ENCODE measurements around the gene ZBTB3. TPM values are rescaled to one million over a fixed set of nuclear protein-coding genes. Genes with fewer than 3 reads are reported as not detected.
A peak's percentile ranks its signal among the peaks of the same experiment; 100 is the strongest.

Gene ZBTB3
- total RNA-seq, 1 experiment from 2014 or later = 12.9 TPM

- Histone ChIP-seq H3K4me1 (ENCODE audit: control insufficient read depth, insufficient read depth, low read length) (peaks cover 9% of the 10 kb centered on the region), H3K4me3 (ENCODE audit: low read depth in 2 of 2, low read length in 2 of 2) (peak overlapping the region; percentile 7 to 68), H3K27ac (ENCODE audit: low read length) (peak overlapping the region; percentile 92), H3K27me3 (ENCODE audit: control insufficient read depth, insufficient read depth, low read length) (no peaks in the 10 kb centered on the region), H3K9me3 (ENCODE audit: control insufficient read depth, insufficient read depth, low read depth, low read length) (no peaks in the 10 kb centered on the region), H3K36me3 (ENCODE audit: control insufficient read depth, insufficient read depth, low read length) (peaks cover 50% of the 10 kb centered on the region)
- no TSS peak for BruUV-seq (replicated peaks)
- POLR2A ChIA-PET = interaction anchor here (0.6 kb wide), 2 partner anchors 14 to 86 kb away, joined by 3 to 6 read pairs; no protein-coding TSS in a partner anchor
- ATAC-seq (no peak), DNase-seq (ENCODE audit: low read depth, low spot score) (no peak)
- no peak for TF ChIP-seq CTCF (IDR thresholded peaks at IDR 0.05)
- no peak for TF ChIP-seq POLR2AphosphoS5 (IDR thresholded peaks at IDR 0.05; ENCODE audit: low read depth, low read length)
- TF ChIP-seq REST (IDR thresholded peaks at IDR 0.05; ENCODE audit: insufficient read depth in 1 of 2, low read depth in 2 of 2, low read length in 1 of 2) = no peak
- no peak for TF ChIP-seq TCF7L2 (IDR thresholded peaks at IDR 0.05; ENCODE audit: low read depth, low read length)
- no peak for TF ChIP-seq SIN3A (IDR thresholded peaks at IDR 0.05; ENCODE audit: borderline replicate concordance, insufficient read depth, low read depth, low read length)
- intact Hi-C loops (cut with micrococcal nuclease; ENCODE audit: unreplicated experiment) (no loop called here), in situ Hi-C loops (cut with HindIII; ENCODE audit: low pct_unique_long_range_greater_than_20kb, low sequenced_read_pairs) (no loop called here)
- CTCF ChIA-PET = no interaction called here
Measured at GRCh38 chr11:62724171-62724570, 29.8 kb downstream of the ZBTB3 start.

DNA sequence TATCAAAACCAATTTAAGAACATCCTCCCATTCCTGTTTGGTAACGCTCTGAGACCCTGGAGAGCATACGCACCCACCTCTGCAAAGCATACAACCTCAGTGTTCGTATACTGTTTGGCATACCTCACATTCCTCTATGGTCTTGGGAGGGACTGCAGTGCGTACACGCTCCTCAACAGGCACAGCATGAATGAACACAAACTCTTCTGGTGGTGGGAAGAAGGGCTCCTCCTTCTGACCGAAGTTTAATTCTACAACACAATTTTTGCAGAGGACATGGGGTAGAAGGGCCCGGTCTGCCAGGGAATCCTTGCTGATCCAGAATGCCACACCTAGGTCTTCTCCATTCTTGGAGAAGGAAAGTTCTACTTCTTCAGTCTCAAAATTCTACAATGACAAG, 32.0 kb downstream of the ZBTB3 start:
- TSS peak; percentile 75 for BruUV-seq (replicated peaks)
- DNase-seq (ENCODE audit: low read depth, low spot score) (no peak), ATAC-seq (no peak)
- intact Hi-C loops (cut with micrococcal nuclease; ENCODE audit: unreplicated experiment) = no loop called here
- H3K4me1 ChIP-seq (ENCODE audit: control insufficient read depth, insufficient read depth, low read length) = peaks cover 9% of the 10 kb centered on the region
- in situ Hi-C loops (cut with HindIII; ENCODE audit: low pct_unique_long_range_greater_than_20kb, low sequenced_read_pairs) = no loop called here
- ChIA-PET POLR2A (no interaction called here), CTCF (no interaction called here)
- no peak overlapping the region for H3K27ac ChIP-seq (ENCODE audit: low read length)
- H3K36me3 ChIP-seq (ENCODE audit: control insufficient read depth, insufficient read depth, low read length) = peaks cover 55% of the 10 kb centered on the region
- H3K4me3 ChIP-seq (ENCODE audit: low read depth in 2 of 2, low read length in 2 of 2) = no peak overlapping the region
- no peaks in the 10 kb centered on the region for H3K27me3 ChIP-seq (ENCODE audit: control insufficient read depth, insufficient read depth, low read length)
- H3K9me3 ChIP-seq (ENCODE audit: control insufficient read depth, insufficient read depth, low read depth, low read length) = no peaks in the 10 kb centered on the region
- TF ChIP-seq POLR2AphosphoS5 (IDR thresholded peaks at IDR 0.05; ENCODE audit: low read depth, low read length) = no peak
- no peak for TF ChIP-seq REST (IDR thresholded peaks at IDR 0.05; ENCODE audit: insufficient read depth in 1 of 2, low read depth in 2 of 2, low read length in 1 of 2)
- no peak for TF ChIP-seq TCF7L2 (IDR thresholded peaks at IDR 0.05; ENCODE audit: low read depth, low read length)
- no peak for TF ChIP-seq SIN3A (IDR thresholded peaks at IDR 0.05; ENCODE audit: borderline replicate concordance, insufficient read depth, low read depth, low read length)
- no peak; the same call in 1 of the 2 replicates for TF ChIP-seq CTCF (IDR thresholded peaks at IDR 0.05)
